Osteoblast (primary cell): ENCODE data around the gene SYT13. TPM values are rescaled to one million over a fixed set of nuclear protein-coding genes. Genes with fewer than 3 reads are reported as not detected.

Source experiments
- DNase-seq: peaks from one replicate; pipeline ENCODE4 v3.0.0; 2011; ENCODE audit warnings: low spot score, mixed read lengths; ENCODE audit not compliant: insufficient read length; ENCODE audit errors: missing footprints
- H2AFZ ChIP-seq: 2 replicates; pipeline ENCODE4 v1.6.0; 2011; ENCODE audit warnings: mild to moderate bottlenecking, low read length
- H3K27ac ChIP-seq: 2 replicates; pipeline ENCODE4 v1.5.1; 2011; ENCODE audit warnings: mild to moderate bottlenecking, low read depth, low read length, moderate library complexity
- H3K27me3 ChIP-seq: 2 replicates; pipeline ENCODE4 v1.6.0; 2012; ENCODE audit warnings: mild to moderate bottlenecking, control low read depth, inconsistent platforms, low read length, moderate library complexity; ENCODE audit not compliant: insufficient read depth
- H3K36me3 ChIP-seq: 2 replicates; pipeline ENCODE4 v1.5.1; 2011; ENCODE audit warnings: mild to moderate bottlenecking, low read length, control low read depth, moderate library complexity; ENCODE audit not compliant: insufficient read depth
- H3K4me1 ChIP-seq: 2 replicates; pipeline ENCODE4 v1.5.1; 2011; ENCODE audit warnings: mild to moderate bottlenecking, low read length, control low read depth, moderate library complexity; ENCODE audit not compliant: insufficient read depth
- H3K4me2 ChIP-seq: 2 replicates; pipeline ENCODE4 v1.6.0; 2011; ENCODE audit warnings: mild to moderate bottlenecking, low read length; ENCODE audit not compliant: insufficient read depth
- H3K4me3 ChIP-seq: fragments of 200-600 bp; sonication (generic); 3 replicates; pipeline ENCODE4 v1.5.1; 2012; ENCODE audit warnings: mild to moderate bottlenecking, low read length, inconsistent platforms; ENCODE audit not compliant: insufficient read depth
- H3K79me2 ChIP-seq: 2 replicates; pipeline ENCODE4 v1.6.0; 2012; ENCODE audit warnings: mild to moderate bottlenecking, low read length, control low read depth, inconsistent platforms; ENCODE audit not compliant: insufficient read depth
- H3K9me3 ChIP-seq: 2 replicates; pipeline ENCODE4 v1.5.1; 2011; ENCODE audit warnings: low read depth, low read length, control low read depth
- H4K20me1 ChIP-seq: 2 replicates; pipeline ENCODE4 v1.6.0; 2012; ENCODE audit warnings: mild to moderate bottlenecking, low read length, control low read depth; ENCODE audit not compliant: insufficient read depth
- total RNA-seq: library from RNA; depleted of rRNA; stranded (reverse); fragments of >200 nt; gene quantifications from 2 replicates; pipeline ENCODE4 v1.2.3, GENCODE V29; 2012
- TF ChIP-seq, protein P1 (sequence below): IDR thresholded peaks from 2 replicates; pipeline ENCODE4 v1.5.1; 2011; ENCODE audit warnings: mild to moderate bottlenecking, low read depth, low read length, moderate library complexity; ENCODE audit errors: extremely low read depth

The SYT13 gene
- total RNA-seq, 1 donor: under 0.01 TPM

DNA sequence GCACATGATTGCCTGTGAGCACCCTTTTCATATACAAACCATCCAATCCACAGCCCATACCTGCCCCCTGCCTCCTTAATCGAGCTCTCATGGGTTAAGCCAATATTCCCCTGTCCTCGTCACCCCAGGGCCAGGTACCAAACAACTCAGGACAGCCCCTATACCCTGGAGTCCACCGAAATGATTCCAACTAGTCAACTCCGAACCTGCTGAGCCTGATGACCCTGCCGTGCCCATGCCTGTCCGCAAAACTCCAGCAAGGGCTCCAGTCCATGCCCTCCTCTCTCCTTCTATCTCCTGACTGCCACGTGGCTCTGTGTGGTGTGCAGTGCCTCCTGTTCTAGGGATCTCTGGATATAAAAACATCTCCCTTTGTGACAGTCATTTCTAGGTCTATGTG, 35.5 kb upstream of the SYT13 start:
- Histone ChIP-seq H3K9me3 (no peaks in the 10 kb centered on the region), H3K27ac (no peak overlapping the region), H3K27me3 (peaks cover 53% of the 10 kb centered on the region), H3K4me2 (no peak overlapping the region), H2AFZ (no peak overlapping the region), H4K20me1 (no peaks in the 10 kb centered on the region), H3K4me3 (no peak overlapping the region), H3K4me1 (no peaks in the 10 kb centered on the region), H3K36me3 (no peaks in the 10 kb centered on the region), H3K79me2 (no peaks in the 10 kb centered on the region)
- TF ChIP-seq, protein P1, sequence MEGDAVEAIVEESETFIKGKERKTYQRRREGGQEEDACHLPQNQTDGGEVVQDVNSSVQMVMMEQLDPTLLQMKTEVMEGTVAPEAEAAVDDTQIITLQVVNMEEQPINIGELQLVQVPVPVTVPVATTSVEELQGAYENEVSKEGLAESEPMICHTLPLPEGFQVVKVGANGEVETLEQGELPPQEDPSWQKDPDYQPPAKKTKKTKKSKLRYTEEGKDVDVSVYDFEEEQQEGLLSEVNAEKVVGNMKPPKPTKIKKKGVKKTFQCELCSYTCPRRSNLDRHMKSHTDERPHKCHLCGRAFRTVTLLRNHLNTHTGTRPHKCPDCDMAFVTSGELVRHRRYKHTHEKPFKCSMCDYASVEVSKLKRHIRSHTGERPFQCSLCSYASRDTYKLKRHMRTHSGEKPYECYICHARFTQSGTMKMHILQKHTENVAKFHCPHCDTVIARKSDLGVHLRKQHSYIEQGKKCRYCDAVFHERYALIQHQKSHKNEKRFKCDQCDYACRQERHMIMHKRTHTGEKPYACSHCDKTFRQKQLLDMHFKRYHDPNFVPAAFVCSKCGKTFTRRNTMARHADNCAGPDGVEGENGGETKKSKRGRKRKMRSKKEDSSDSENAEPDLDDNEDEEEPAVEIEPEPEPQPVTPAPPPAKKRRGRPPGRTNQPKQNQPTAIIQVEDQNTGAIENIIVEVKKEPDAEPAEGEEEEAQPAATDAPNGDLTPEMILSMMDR: no peak
- no peak for DNase-seq

DNA sequence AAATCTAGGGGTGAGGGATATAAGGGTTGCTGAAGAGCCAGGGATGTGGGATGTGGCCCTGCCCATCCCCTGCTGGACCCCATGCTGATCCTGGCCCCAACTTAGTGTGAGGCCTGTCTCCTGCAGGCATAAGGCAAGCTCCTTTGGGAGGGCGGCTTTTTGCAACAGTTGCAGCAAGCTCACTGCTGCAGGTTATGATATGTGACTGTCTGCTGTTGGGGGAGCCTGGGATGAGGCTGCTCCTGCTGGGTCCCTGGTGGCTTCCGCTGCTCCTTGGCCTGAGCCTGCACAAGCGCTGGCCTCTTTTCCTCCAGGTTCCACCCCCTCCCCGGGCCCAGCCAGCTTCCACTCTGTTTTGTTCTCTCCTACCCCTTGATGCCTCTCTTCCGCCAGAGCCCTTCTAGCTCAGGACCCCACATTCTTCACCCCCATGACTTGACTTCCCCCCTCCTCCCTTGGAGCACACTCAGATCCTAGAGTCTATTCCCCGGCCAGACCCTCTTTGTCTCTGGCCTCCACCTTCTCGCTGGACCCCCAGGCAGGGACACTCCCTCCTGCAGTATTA, 35.0 kb upstream of the SYT13 start:
- TF ChIP-seq, protein P1: no peak
- H3K79me2 ChIP-seq: no peaks in the 10 kb centered on the region
- no peak overlapping the region for H3K27ac ChIP-seq
- H3K4me2 ChIP-seq: no peak overlapping the region
- no peak overlapping the region for H2AFZ ChIP-seq
- no peaks in the 10 kb centered on the region for H3K4me1 ChIP-seq
- H3K27me3 ChIP-seq: peaks cover 48% of the 10 kb centered on the region
- no peaks in the 10 kb centered on the region for H3K9me3 ChIP-seq
- H3K4me3 ChIP-seq: no peak overlapping the region
- no peak for DNase-seq
- no peaks in the 10 kb centered on the region for H3K36me3 ChIP-seq
- no peaks in the 10 kb centered on the region for H4K20me1 ChIP-seq

DNA sequence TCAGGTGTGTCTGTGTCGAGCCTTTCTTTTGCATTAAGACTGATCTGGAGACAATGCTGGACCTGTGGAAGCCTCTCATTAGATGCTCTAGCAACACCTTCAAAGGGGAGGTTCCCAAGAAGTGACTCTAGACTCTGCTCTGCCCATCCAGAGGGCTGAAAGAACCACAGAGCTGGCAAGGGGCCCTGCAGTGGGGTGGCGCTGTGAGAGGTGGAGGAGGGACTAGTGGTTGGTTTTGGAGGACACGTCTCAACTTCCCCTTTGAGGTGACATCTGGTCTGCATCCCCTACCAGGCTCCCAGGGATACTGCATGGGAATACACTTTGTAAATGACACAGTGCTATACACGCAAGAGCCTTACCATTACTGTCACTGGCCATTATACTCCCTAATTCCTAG, 34.2 kb upstream of the SYT13 start:
- H3K4me3 ChIP-seq: no peak overlapping the region
- no peaks in the 10 kb centered on the region for H3K79me2 ChIP-seq
- no peak overlapping the region for H2AFZ ChIP-seq
- no peaks in the 10 kb centered on the region for H3K9me3 ChIP-seq
- no peaks in the 10 kb centered on the region for H3K36me3 ChIP-seq
- no peak overlapping the region for H3K27ac ChIP-seq
- peaks cover 47% of the 10 kb centered on the region for H3K27me3 ChIP-seq
- no peak for DNase-seq
- H3K4me1 ChIP-seq: no peaks in the 10 kb centered on the region
- TF ChIP-seq, protein P1: no peak
- H4K20me1 ChIP-seq: no peaks in the 10 kb centered on the region
- H3K4me2 ChIP-seq: no peak overlapping the region

DNA sequence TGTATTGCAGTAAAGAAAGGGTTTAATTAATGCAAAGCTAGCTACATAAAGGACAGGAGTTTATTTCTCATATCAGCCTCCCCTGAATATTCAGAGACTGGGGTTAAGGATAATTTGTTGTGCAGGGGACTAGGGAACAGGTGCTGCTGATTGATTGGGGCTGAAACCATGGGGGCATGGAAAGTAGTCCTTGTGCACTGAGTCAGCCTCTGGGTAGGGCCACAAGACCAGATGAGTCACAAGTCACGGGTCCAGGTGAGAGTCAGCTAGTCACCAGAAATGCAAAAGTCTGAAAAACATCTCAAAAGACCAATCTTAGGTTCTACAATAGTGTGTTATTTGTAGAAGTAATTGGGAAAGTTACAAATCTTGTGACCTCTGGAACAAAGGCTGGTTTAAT, 32.9 kb upstream of the SYT13 start:
- peak; percentile 1 for DNase-seq
- Histone ChIP-seq H4K20me1 (no peaks in the 10 kb centered on the region), H3K4me2 (no peak overlapping the region), H3K36me3 (no peaks in the 10 kb centered on the region), H3K27me3 (peaks cover 45% of the 10 kb centered on the region), H2AFZ (no peak overlapping the region), H3K27ac (no peak overlapping the region), H3K4me1 (no peaks in the 10 kb centered on the region), H3K4me3 (no peak overlapping the region), H3K9me3 (no peaks in the 10 kb centered on the region), H3K79me2 (no peaks in the 10 kb centered on the region)
- TF ChIP-seq, protein P1: no peak
